DMS79 treated with DMSO at 0.1 percent for 48 hours (cell line): Measurements from ENCODE around the gene CCDC85A.

Experiments used
- DNase-seq: peaks from one replicate; lab custom pipeline; 2025; lab: John Stamatoyannopoulos, UW

The CCDC85A gene

GRCh38 chr2:56299171-56299691 lies 115.4 kb downstream of the CCDC85A start:
- no peak for DNase-seq

DNA sequence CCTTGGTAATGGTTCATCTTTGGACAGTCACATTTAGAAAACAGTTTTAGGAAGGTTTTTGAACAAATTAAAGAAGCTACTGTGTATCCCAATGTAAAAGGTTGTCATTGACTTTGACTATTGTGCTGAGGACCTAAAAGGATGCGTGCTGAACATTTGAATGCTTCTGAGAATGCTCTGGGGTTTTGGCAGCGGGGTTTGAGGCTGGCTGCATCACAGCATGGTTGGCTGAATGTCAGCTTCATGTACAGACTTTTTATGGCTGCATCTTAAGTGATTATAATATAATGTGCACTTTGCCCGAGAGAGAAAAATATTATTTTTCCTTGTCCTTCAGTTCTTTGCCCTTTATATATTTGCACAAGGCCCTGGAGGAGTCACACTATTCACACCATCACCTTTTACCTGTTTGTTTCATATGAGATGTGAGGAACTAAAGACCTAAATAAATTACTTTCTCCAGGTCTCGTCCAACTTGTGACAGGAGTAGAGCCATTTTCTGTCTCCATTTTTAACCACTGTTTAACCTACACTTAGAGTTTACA lies 125.9 kb downstream of the CCDC85A start:
- DNase-seq = no peak

GRCh38 chr2:56313500-56313921 lies 129.7 kb downstream of the CCDC85A start:
- no peak for DNase-seq

GRCh38 chr2:56314371-56314770 lies 130.6 kb downstream of the CCDC85A start:
- DNase-seq = no peak

DNA sequence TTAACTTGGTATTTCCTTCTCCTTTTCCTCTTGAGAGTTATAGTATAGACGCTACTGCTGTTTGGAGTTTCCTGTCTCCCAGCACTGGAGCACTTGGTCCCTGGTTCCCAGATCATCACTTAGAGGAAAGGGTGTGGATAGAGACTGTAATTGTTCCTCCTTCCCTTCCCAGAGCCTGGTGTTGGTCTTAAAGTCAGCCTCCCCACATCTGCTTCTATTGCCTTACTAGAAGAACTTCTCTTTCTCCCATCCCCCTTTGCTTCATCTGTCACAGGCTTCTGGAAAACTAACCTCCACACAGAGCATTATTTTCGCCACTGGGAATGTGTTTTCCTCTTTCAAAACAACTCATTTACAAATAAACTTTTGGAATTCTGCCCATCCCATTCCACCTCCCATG lies 131.0 kb downstream of the CCDC85A start:
- no peak for DNase-seq

- DNase-seq = no peak
These were observed 131.6 kb downstream of the CCDC85A start for GRCh38 chr2:56315376-56315775.

DNA sequence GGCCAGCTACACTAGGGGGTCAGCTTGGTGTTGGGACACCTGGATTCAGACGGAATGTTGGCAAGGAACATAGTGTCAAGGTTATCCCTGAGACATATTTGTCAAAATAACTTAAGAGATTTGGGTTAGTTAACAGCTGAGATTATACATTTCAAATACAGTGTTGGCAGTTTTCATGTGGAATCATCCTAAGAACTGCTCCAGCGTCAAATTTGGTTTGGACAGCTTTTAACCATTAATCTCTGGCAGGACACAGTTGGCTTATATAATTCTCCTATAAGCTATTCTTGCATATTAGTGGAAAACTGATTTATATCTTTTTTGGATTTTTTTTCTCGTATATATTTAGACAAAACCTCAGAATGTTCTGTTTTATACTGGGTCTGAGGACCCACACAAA lies 132.2 kb downstream of the CCDC85A start:
- DNase-seq = no peak

DNA sequence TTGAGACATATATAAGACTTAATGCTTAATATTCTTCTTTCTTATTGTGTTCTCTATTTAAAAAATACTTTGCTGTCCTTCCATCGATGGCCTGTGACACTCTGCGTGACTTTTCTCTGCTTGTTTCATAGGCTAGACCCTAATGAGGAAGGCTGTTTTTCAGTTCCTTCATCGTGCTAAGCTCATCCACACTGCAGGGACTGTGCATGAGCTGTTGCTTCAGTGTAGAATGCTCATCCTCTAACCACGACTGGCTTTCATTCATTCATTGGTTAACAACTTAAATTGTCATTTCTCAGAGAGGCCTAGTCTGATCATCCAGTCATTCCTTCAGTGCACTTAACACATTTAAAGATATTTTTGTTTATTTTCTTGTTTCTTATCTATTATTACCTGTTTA lies 134.4 kb downstream of the CCDC85A start:
- no peak for DNase-seq

DNA sequence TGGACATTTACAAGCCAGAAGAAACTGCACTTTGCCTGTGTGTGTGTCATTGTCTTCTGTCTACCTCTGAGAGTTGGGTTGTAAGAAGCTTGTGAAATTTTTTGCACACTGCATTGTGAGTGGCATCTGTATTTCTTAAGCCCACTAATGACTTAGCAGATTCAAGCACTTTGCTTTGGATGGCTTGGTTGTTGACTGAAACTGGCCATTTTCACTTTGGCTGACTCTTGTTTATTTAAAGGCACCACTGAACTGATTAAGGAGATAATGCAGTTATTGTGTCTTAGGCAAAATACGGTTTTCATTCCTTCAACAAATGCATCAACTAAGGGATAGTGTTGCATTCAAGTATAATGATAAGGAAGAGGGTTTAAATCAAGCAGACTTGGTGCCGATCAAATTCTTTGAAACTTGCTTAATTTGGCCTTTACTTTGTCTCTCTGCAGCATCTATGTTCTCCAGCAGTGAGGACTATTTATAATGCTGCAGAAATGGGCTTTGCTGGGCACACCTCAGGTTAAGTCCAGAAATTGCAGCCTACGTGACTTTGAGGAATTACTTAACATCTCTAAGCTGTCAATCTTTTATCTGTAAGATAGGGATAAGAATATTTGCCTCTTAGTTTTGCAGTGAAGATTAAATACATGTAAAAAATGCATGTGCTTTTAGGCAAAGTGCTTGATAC lies 142.0 kb downstream of the CCDC85A start:
- no peak for DNase-seq

- no peak for DNase-seq
These were observed 142.6 kb downstream of the CCDC85A start for GRCh38 chr2:56326346-56326741.

DNA sequence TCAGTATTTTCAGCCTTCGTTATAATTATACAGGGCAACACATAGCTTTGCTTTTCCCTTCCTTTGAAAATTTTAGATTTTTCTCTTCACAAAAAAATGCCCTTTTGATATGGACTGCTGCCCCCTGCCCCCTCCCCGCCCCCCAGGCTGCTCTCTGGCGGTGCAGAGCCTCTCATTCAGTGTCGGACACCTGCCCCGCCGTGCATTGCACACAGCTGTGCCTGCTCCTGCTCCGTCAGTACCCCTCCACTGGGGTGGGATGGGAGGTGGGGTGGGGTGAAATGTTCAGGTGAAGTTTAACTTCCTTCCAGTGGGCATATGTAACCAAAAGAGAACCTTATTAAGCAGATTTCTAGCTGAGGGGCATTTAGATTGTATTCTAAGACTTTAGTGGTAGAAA lies 148.0 kb downstream of the CCDC85A start:
- no peak for DNase-seq

DNA sequence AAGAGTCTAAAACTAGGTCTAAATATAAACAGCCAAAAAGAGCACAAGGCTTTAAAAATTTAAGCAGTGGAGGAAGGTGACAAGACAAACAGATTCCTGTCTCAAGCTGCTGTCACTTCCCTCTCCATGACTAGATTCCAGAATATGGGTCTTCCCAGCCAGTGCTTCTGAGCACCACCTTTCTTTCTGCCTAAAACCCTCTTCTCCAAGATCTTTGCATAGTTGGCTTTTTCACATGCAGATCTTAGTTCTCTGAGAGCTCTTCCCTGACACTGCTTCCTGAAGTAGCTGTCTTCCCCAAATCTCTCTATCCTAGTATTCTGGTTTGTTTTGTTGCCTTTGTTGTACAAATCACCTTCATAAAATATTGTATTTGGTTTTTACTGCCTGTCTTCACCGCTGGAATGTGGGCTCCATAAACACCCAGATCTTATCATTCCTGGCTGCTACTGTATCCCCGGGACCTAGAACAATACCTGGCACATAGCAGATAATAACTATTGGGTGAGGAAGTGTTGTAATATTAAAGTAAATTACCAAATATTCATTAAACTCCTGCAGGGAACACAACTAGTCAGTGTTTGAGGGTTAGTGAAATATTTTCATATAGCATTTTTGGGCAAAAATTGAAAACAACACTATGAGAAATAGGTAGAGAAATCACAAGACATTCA lies 150.2 kb downstream of the CCDC85A start:
- DNase-seq = no peak

DNA sequence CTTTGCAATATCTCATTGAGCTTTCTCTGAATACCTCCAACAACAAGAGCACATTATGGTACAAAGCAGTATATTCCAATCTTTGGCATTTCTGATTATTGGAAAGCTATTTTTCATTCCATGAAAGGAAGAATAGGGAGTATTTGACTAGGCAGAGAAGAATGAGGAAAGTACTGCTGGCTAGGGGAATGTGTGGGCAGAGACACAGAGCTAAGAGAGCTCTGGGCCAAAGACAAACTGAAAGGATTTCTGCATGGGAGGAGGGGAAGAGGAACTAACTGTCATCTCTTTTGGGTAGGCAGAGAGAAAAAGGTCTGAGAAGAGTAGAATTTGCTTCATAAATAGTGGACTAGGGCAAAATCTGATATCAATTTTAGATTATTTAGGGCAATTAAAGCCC lies 150.8 kb downstream of the CCDC85A start:
- no peak for DNase-seq

DNA sequence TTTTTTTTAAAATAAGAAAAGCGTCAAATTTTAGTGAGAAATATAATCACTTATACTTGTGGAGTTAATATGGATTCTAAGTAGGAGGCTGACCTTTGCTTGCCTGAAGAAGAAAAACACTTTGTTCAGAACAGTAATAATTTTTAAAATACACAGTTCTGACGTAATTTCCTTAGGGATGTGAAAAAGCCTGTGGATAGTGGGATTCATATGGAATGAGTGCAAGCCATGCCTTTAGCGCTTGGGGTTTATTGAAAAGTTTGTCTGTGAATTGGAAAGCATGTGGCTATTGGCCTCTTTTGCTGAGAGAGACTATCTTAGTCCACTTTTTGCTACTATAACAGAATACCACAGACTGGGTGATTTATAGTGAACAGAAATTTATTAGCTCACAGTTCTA lies 151.3 kb downstream of the CCDC85A start:
- no peak for DNase-seq

DNA sequence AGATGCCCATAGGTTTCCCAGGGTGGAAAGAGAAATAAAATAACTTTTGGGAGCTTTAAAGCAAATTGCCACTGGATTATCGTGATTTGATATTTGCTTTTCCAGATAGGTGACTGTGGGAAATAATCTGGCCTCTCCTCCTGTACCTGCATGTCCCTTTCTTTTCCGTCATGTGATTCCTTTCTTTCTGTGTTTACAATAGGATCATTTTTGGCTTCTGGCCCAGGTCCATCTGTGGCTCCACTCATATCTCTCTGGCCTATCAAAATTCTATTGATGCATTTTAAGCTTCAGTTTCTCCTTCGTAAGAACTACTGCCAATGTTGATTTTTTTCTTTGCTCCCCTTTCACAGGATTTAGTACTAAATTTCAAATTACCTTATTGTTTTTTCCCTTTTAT lies 153.6 kb downstream of the CCDC85A start:
- DNase-seq = no peak

- DNase-seq = no peak
These were observed 154.4 kb downstream of the CCDC85A start for GRCh38 chr2:56338232-56338631.

DNA sequence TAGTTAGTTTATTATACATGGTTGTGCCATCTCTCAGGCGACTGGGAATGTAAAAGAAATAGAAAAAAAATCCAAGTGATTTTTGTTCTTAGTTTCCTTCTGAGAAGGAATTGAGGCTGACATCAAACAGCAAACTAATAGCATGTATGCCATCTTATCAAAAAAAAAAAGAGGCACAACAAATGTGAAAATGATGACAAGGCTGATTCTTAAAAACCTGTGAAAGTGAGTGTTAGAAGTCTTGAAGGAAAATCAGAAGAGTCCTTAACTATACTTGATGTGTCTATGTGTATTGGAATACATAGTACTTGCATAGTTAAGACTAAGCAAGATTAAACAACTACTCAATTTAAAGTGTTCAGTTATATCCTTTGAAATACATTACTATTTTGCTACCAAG lies 161.0 kb downstream of the CCDC85A start:
- no peak for DNase-seq

- no peak for DNase-seq
These were observed 164.1 kb downstream of the CCDC85A start for GRCh38 chr2:56347881-56348280.

DNA sequence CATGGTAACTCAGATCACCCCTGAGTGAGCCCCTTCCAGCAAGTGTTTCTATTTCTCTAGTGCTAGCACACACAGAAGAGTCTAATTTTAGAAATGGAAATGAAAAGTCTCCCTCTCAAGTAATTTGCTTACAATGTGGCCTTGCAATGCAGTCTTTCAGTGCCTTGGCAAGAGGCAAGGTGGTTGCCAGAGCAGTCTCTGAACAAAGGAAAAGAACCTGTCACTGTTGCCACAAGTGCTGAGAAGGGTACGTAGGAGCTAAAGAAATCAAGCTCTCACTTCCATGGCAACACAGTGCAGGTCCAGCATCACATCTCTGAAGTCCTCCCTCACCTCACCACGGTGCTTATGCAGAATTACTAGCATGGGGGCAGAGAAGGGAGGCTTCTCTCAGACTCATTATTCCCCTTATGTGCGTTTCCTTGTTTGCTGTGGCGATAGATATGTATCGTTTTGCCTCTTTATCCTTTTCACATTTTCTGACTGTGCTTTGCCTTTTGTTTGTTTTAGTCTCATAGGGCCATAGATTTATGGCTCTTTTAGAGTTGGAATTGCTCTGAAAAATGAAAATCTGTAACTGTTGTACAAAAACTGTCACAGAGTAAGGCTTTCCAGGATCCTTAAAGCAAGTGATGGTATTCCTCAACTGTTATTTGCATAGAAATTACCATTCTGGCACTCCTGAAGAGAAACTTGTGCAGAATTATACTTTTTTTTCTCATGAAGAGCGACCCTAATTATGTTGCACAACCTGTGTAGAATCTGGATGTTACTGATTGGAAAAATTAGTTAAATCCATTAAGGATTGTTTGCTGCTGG lies 164.8 kb downstream of the CCDC85A start:
- DNase-seq = no peak

GRCh38 chr2:56357655-56358295 lies 174.0 kb downstream of the CCDC85A start:
- no peak for DNase-seq

DNA sequence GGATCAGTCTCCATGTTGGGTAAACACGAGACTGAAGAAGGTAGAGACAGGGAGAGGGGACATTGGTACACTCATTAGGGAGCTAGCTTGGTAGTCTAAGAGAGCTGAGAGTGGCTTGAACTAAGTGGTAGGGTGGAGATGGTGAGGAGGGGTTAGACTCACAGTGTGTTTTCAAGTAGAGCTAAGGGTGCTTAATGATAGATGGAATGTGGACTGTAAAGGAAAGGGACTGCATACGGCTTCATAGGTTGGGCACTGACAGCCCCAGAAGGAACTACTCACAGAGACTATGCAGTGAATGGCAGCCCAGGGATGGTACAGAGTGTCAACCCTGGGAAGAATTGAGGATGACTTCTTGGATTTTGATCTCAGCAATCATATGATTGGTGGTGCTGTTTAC lies 178.1 kb downstream of the CCDC85A start:
- no peak for DNase-seq

DNA sequence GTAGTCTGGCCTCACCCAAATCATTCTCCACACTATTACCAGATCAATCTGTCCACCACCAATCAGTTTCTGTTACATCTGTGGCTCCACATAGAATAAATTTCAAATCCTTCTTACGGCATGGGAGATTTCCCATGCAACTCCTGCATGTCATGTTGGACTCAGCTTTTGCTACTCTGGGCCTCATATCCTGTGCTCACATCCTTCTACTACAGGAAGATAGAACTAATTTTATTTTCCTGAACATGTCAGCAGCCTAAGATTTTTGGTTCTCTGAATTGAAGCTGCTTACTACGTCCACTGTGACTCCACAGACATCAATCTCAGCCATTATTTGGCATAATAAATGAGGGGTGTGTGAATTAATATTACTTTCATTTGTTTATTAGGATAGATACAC lies 181.1 kb downstream of the CCDC85A start:
- no peak for DNase-seq
